ENCODE results near the gene ETNK2.

DNA sequence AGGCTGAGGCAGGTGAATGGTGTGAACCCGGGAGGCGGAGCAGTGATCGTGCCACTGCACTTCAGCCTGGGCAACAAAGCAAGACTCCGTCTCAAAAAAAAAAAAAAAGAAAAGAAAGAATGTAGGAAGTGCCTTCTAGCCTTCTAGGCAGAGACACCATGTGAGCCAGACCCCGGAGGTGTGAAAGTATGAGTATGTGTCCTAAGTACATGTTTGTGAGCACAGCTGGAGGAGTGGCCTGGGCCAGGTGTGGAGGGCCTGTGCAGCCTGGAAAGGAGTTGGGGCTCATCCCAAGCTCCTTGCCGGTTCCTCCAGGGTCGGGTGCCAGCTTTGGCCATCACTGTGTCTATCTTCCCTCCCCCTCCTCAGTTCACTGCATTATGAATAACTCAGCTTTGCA, 66.0 kb downstream of the ETNK2 start:
- TF ChIP-seq, protein P1, sequence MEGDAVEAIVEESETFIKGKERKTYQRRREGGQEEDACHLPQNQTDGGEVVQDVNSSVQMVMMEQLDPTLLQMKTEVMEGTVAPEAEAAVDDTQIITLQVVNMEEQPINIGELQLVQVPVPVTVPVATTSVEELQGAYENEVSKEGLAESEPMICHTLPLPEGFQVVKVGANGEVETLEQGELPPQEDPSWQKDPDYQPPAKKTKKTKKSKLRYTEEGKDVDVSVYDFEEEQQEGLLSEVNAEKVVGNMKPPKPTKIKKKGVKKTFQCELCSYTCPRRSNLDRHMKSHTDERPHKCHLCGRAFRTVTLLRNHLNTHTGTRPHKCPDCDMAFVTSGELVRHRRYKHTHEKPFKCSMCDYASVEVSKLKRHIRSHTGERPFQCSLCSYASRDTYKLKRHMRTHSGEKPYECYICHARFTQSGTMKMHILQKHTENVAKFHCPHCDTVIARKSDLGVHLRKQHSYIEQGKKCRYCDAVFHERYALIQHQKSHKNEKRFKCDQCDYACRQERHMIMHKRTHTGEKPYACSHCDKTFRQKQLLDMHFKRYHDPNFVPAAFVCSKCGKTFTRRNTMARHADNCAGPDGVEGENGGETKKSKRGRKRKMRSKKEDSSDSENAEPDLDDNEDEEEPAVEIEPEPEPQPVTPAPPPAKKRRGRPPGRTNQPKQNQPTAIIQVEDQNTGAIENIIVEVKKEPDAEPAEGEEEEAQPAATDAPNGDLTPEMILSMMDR (IDR thresholded peaks at IDR 0.05), result no peak
- TF ChIP-seq POLR2A (IDR thresholded peaks at IDR 0.05), result no peak
